Measurements from ENCODE around the gene CTSA. TPM values are rescaled to one million over a fixed set of nuclear protein-coding genes. Genes with fewer than 3 reads are reported as not detected.
A peak's percentile ranks its signal among the peaks of the same experiment; 100 is the strongest.

The CTSA gene
- total RNA-seq, 1 donor from 2014 or later = 15.1 TPM

- Mint-ChIP-seq H3K27ac (no peak overlapping the region), H3K36me3 (no peaks in the 10 kb centered on the region), H3K4me1 (peaks cover 38% of the 10 kb centered on the region), H3K9me3 (no peaks in the 10 kb centered on the region), H3K27me3 (ENCODE audit: insufficient read depth, low read depth) (peaks cover 9% of the 10 kb centered on the region), H3K4me3 (no peak overlapping the region)
- Histone ChIP-seq H4K20me1 (ENCODE audit: low read depth) (no peaks in the 10 kb centered on the region), H3K9ac (no peak overlapping the region), H3F3A (ENCODE audit: low read depth) (peaks cover 10% of the 10 kb centered on the region), H3K79me2 (ENCODE audit: low read depth) (no peaks in the 10 kb centered on the region), H3K4me3 (no peak overlapping the region), H2AFZ (replicated peaks) (no peak overlapping the region), H3K4me1 (peaks cover 16% of the 10 kb centered on the region), H3K36me3 (no peaks in the 10 kb centered on the region), H3K27ac (no peak overlapping the region), H3K27me3 (no peaks in the 10 kb centered on the region), H3K4me2 (no peak overlapping the region), H3K9me3 (ENCODE audit: low read depth) (no peaks in the 10 kb centered on the region)
- TF ChIP-seq EZH2phosphoT487 (IDR thresholded peaks at IDR 0.05) (no peak), EZH2 (IDR thresholded peaks at IDR 0.05) (no peak)
- TF ChIP-seq, protein P1, sequence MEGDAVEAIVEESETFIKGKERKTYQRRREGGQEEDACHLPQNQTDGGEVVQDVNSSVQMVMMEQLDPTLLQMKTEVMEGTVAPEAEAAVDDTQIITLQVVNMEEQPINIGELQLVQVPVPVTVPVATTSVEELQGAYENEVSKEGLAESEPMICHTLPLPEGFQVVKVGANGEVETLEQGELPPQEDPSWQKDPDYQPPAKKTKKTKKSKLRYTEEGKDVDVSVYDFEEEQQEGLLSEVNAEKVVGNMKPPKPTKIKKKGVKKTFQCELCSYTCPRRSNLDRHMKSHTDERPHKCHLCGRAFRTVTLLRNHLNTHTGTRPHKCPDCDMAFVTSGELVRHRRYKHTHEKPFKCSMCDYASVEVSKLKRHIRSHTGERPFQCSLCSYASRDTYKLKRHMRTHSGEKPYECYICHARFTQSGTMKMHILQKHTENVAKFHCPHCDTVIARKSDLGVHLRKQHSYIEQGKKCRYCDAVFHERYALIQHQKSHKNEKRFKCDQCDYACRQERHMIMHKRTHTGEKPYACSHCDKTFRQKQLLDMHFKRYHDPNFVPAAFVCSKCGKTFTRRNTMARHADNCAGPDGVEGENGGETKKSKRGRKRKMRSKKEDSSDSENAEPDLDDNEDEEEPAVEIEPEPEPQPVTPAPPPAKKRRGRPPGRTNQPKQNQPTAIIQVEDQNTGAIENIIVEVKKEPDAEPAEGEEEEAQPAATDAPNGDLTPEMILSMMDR (IDR thresholded peaks at IDR 0.05) = no peak
- no peak for DNase-seq (ENCODE audit: low spot score)
Observed at GRCh38 chr20:45921337-45922189, 30.4 kb downstream of the CTSA start.

GRCh38 chr20:45924391-45925261, 33.5 kb downstream of the CTSA start:
- H3K27ac ChIP-seq = no peak overlapping the region
- no peak for DNase-seq (ENCODE audit: low spot score)
- H4K20me1 ChIP-seq (ENCODE audit: low read depth) = no peaks in the 10 kb centered on the region
- no peaks in the 10 kb centered on the region for H3K9me3 ChIP-seq (ENCODE audit: low read depth)
- H3K4me3 Mint-ChIP-seq = no peak overlapping the region
- peaks cover 32% of the 10 kb centered on the region for H3K4me1 Mint-ChIP-seq
- H3K9me3 Mint-ChIP-seq = no peaks in the 10 kb centered on the region
- TF ChIP-seq EZH2 (IDR thresholded peaks at IDR 0.05) (no peak), EZH2phosphoT487 (IDR thresholded peaks at IDR 0.05) (no peak)
- TF ChIP-seq, protein P1 (IDR thresholded peaks at IDR 0.05) = no peak
- peaks cover 12% of the 10 kb centered on the region for H3K27me3 Mint-ChIP-seq (ENCODE audit: insufficient read depth, low read depth)
- no peak overlapping the region for H2AFZ ChIP-seq (replicated peaks)
- peaks cover 21% of the 10 kb centered on the region for H3F3A ChIP-seq (ENCODE audit: low read depth)
- no peak overlapping the region for H3K4me3 ChIP-seq
- H3K27me3 ChIP-seq = no peaks in the 10 kb centered on the region
- H3K4me2 ChIP-seq = no peak overlapping the region
- H3K36me3 ChIP-seq = no peaks in the 10 kb centered on the region
- H3K79me2 ChIP-seq (ENCODE audit: low read depth) = no peaks in the 10 kb centered on the region
- no peak overlapping the region for H3K9ac ChIP-seq
- H3K27ac Mint-ChIP-seq = peak overlapping the region; percentile 29
- no peaks in the 10 kb centered on the region for H3K36me3 Mint-ChIP-seq
- peaks cover 15% of the 10 kb centered on the region for H3K4me1 ChIP-seq

- H3K27ac ChIP-seq = peak overlapping the region; percentile 58
- TF ChIP-seq EZH2 (IDR thresholded peaks at IDR 0.05) (no peak), EZH2phosphoT487 (IDR thresholded peaks at IDR 0.05) (no peak)
- TF ChIP-seq, protein P1 (IDR thresholded peaks at IDR 0.05) = no peak
- peaks cover 26% of the 10 kb centered on the region for H3F3A ChIP-seq (ENCODE audit: low read depth)
- H3K4me2 ChIP-seq = peak overlapping the region; percentile 38
- H2AFZ ChIP-seq (replicated peaks) = no peak overlapping the region
- no peaks in the 10 kb centered on the region for H3K79me2 ChIP-seq (ENCODE audit: low read depth)
- Mint-ChIP-seq H3K9me3 (no peaks in the 10 kb centered on the region), H3K27ac (no peak overlapping the region), H3K36me3 (no peaks in the 10 kb centered on the region), H3K4me3 (no peak overlapping the region), H3K27me3 (ENCODE audit: insufficient read depth, low read depth) (peaks cover 12% of the 10 kb centered on the region), H3K4me1 (peaks cover 23% of the 10 kb centered on the region)
- H3K27me3 ChIP-seq = no peaks in the 10 kb centered on the region
- H3K36me3 ChIP-seq = no peaks in the 10 kb centered on the region
- DNase-seq (ENCODE audit: low spot score) = peak; percentile 42
- H3K4me3 ChIP-seq = no peak overlapping the region
- no peaks in the 10 kb centered on the region for H3K9me3 ChIP-seq (ENCODE audit: low read depth)
- H3K9ac ChIP-seq = no peak overlapping the region
- no peaks in the 10 kb centered on the region for H4K20me1 ChIP-seq (ENCODE audit: low read depth)
- peaks cover 13% of the 10 kb centered on the region for H3K4me1 ChIP-seq
Observed at GRCh38 chr20:45925821-45926506, 34.8 kb downstream of the CTSA start.

Data from neural progenitor cell (in vitro differentiated cells).